NCI-H524 treated with DMSO at 0.1 percent for 48 hours (cell line): Measurements from ENCODE around the gene YRDC.

Experiments
- DNase-seq: peaks from one replicate; lab custom pipeline; 2025; lab: John Stamatoyannopoulos, UW

The YRDC gene, protein sequence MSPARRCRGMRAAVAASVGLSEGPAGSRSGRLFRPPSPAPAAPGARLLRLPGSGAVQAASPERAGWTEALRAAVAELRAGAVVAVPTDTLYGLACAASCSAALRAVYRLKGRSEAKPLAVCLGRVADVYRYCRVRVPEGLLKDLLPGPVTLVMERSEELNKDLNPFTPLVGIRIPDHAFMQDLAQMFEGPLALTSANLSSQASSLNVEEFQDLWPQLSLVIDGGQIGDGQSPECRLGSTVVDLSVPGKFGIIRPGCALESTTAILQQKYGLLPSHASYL

DNA sequence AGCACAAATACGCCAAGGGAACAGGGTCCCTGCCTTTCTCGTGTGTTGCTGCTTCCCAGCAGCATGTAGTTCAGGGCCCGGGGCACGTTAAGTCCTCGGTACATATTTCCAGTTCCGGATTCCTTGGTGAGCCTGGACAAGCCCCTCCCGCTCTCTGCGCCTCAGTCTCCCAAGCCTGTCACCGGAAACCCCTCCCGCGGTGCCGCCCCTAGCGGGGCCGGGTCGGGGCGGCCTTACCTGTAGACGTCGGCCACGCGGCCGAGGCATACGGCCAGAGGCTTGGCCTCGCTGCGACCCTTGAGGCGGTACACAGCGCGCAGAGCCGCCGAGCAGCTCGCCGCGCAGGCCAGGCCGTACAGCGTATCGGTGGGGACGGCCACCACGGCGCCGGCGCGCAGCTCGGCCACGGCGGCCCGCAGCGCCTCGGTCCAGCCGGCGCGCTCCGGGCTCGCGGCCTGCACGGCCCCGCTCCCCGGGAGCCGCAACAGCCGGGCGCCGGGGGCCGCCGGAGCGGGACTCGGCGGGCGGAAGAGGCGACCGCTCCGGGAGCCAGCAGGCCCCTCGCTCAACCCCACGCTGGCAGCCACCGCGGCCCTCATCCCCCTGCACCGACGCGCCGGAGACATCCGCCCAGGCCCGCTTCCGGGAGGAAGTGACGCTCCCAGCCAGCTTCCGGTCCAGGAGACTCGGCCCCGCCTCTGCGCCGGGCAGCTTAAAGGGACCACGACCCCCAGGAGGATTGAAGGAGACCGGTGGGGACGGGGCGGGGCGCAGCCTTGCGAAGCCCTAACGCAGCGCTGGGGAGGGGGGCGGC lies at the start of gene YRDC, which contains the start of gene C1orf122:
Gene YRDC (minus strand): TSS at position 654 of the 814 bp plus-strand sequence. CDS start 28 bp downstream, at position 626.
Gene C1orf122 (plus strand): TSS at position 236 of the 814 bp plus-strand sequence. CDS start 615 bp downstream, outside the sequence.
- peak; percentile 43 for DNase-seq

DNA sequence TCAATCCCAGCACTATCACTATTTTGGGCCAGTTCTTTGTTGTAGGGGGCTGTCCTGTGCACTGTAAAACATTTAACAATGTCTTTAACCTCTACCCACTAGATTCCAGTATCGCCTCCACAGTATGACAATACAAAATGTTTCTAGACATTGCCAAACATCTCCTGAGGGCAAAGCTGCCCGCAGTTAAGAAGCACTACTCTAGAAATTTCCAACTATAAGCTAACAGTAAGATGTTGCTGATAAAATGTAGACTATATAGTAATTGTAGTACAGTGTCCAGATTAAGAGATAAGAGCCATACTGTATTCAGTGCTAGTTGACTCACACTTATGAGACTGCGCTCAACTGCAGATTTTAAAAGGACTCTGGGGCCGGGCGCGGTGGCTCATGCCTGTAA lies 46.4 kb upstream of the YRDC start:
- DNase-seq = no peak

DNA sequence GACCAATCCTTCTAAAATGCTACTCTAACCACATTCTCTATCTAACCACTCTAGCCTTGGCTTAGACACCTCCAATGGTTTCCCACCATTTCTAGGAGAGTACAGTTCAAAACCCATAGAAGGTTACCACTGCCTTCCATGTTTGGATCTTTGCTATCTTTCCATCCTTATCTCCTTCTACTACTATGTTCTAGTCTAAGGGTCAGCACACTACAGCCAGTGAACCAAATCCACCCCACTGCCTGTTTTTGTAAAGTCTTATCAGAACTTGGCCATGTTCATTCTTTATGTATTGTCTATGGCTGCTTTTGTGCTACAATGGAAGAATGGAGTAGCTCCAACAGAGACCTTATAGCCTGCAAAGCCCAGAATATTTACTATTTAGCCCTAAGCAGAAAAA lies 45.1 kb upstream of the YRDC start:
- no peak for DNase-seq

- DNase-seq = no peak
These were observed 43.8 kb upstream of the YRDC start for GRCh38 chr1:37851782-37852210.

- DNase-seq = no peak
These were observed 43.3 kb upstream of the YRDC start for GRCh38 chr1:37851262-37851661.

- DNase-seq = no peak
These were observed 42.4 kb upstream of the YRDC start for GRCh38 chr1:37850352-37850955.

DNA sequence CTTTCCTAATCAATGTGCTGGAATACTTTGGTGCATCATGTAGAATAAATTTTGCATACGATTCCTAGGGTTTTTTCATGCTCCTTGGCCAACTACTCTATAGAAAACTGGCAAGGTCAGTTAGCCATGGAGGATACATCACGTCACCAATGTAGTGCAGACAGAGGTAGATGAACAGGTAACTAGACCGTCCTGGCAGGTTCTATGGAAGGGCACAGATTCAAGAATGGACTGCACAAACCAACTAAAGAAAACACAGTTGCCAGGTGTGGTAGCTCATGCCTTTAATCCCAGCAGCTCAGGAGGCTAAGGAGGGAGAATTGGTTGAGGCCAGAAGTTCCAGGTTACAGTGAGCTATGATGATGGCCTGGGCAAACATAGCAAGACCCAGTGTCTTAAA lies 41.5 kb upstream of the YRDC start:
- DNase-seq = no peak

DNA sequence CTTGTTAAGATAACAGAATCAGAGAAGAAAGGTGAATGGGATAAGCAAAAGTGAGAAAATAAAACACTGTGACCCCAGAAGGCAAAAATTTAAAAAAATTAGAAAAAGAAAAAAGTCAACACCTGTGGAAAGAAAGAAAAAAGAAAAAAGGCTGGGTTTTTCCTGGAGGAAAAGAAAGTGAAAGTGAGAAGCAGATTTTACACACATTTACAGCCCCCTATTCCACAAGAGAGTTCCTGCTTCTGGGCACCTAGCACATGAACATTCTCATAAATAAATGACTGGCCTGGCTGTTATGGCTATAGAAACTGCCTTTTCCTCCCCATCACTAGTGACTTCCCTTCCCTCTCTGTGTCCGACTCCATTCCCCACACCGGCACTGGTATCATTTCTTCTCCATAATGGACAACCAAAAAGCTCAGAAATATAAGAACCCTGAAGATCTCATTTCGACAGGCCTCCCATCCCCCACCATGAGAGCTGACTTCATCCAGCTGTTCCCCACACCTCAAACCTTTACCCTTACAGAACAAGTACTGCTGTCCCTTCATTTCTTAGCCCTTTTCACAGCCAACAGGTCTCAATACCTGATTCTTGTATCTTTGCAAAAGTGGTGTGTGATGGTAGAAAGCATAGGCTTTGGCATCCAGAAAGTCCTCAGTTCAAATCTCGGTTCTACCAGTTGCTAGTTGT lies 38.8 kb upstream of the YRDC start:
- DNase-seq = no peak

GRCh38 chr1:37845786-37846185 lies 37.8 kb upstream of the YRDC start:
- no peak for DNase-seq

DNA sequence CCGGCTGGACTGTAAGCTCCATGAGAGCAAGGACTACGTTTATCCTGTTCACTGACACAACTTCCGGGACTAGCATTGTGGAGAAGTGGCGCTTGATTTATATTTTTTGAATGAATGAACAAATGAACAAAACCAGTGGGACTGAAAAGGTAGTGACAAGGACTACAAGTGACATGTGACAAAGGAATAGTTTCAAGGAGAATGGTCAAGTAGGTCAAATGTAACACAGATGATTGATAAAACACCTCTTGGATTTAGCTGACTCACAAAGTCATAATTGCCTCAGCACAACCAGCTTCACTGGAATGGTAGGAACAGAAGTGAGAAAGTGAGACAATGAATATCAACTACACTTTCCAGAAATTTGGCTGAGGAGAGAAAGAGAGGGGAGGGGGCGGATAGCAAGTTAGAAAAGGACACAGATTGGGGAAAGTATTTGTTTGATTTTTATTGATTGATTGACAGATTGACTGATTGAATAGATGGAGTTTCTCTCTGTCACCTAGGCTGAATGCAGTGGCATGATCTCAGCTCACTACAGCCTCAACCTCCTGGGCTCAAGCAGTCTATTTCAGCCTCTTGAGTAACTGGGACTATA lies 37.1 kb upstream of the YRDC start:
- DNase-seq = no peak

DNA sequence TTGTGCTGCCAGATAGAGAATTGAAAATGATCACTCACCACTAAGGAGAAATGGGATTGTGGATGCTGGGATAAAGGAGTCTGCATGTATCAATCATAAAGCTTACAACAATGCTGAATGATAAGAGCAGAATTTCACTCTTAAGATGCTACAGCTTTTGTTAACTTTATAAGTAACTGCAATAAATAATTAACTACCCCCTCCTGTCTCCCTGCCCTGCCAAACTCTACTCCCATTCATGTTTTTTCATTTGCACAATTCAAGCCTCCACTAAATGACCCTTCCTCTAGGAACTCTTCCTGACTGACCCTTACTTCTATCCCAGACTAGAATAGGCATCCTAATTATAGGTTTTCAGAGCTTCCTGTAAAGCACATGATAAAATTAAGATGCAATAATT lies 36.5 kb upstream of the YRDC start:
- DNase-seq = no peak

GRCh38 chr1:37841652-37842051 lies 33.6 kb upstream of the YRDC start:
- no peak for DNase-seq

- no peak for DNase-seq
These were observed 32.7 kb upstream of the YRDC start for GRCh38 chr1:37840711-37841110.

DNA sequence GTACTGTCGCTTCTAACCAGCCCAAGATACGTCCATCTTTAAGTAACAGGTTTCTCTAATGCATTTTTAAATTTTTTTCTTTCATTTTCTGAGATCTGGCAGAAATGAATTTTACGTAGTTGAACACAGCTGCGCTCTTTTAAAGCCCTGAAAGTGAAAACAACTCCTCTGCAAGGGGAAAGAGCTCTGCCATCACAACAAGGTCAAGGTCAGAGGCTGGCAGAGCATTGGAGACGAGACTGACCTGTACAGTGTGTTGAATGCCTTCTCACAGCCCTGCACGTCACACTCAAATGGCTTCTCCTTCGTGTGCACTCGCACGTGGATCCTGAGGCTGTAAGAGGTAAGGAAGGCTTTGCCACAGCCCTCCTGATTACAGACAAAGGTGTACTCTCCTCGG lies 31.7 kb upstream of the YRDC start:
- no peak for DNase-seq

- DNase-seq = no peak
These were observed 28.8 kb upstream of the YRDC start for GRCh38 chr1:37836788-37837187.

GRCh38 chr1:37831809-37832208 lies 23.8 kb upstream of the YRDC start:
- DNase-seq = no peak

- DNase-seq = no peak
These were observed 23.1 kb upstream of the YRDC start for GRCh38 chr1:37831109-37831508.

DNA sequence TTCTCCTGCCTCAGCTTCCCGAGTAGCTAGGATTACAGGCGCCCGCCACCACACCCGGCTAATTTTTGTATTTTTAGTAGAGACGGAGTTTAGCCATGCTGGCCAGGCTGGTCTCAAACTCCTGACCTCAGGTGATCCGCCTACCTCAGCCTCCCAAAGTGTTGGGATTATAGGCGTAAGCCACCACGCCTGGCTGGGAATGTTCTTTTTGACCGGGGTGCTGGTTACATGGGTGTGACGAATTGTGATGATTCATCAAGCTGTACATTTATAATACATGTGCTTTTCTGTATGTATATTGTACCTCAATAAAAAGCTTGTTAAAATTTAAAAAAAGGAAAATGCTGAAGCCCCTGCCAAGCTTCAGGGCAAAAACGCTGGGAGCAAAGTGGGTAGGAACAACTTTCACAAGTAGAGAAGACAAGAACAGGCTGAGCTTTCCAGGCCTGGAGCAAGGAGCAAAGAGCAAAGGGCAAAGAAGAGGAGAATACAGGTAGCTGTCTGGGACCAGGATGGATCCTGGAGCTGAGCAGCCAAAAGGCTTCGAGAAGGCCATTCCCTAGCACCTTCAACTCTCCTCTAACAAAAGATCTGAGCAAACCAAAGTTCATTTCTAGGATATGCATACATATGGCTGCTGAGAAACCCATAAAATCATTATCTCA lies 20.5 kb upstream of the YRDC start:
- no peak for DNase-seq

GRCh38 chr1:37825506-37825905 lies 17.5 kb upstream of the YRDC start:
- no peak for DNase-seq

- no peak for DNase-seq
These were observed 16.0 kb upstream of the YRDC start for GRCh38 chr1:37824001-37824400.
